Duodenal mucosa (tissue), 2 donors: ENCODE results near the gene TMEM232.

Experiments
- H3K27ac ChIP-seq: one replicate; pipeline ENCODE4 v1.7.0; 2013; ENCODE audit warnings: low read depth, low read length
- H3K27me3 ChIP-seq, 2 donors: one replicate each; pipeline ENCODE4 v1.7.0; 2013; ENCODE audit warnings: low read length in 2 of 2, control low read depth in 1 of 2; ENCODE audit not compliant: insufficient read depth in 2 of 2, control insufficient read depth in 1 of 2
- H3K36me3 ChIP-seq, 2 donors: one replicate each; pipeline ENCODE4 v1.7.0; 2013; ENCODE audit warnings: low read length in 2 of 2, control low read depth in 1 of 2; ENCODE audit not compliant: insufficient read depth in 2 of 2, control insufficient read depth in 1 of 2
- H3K4me1 ChIP-seq, 2 donors: one replicate each; pipeline ENCODE4 v1.7.0; 2013; ENCODE audit warnings: low read length in 2 of 2, control low read depth in 1 of 2; ENCODE audit not compliant: insufficient read depth in 2 of 2, control insufficient read depth in 1 of 2
- H3K4me3 ChIP-seq, 2 donors: one replicate each; pipeline ENCODE4 v1.7.0; 2013; ENCODE audit warnings: low read length in 2 of 2, low read depth in 1 of 2
- H3K9ac ChIP-seq, 2 donors: one replicate each; pipeline ENCODE4 v1.7.0; 2013; ENCODE audit warnings: low read length in 2 of 2, low read depth in 1 of 2
- H3K9me3 ChIP-seq, 2 donors: one replicate each; pipeline ENCODE4 v1.7.0; 2013; ENCODE audit warnings: low read length in 2 of 2, control low read depth in 1 of 2; ENCODE audit not compliant: control insufficient read depth in 1 of 2

Gene TMEM232

GRCh38 chr5:110441035-110441434 lies 285.4 kb downstream of the TMEM232 start:
- H3K27me3 ChIP-seq, result no peaks in the 10 kb centered on the region
- H3K9ac ChIP-seq, result no peak overlapping the region
- no peaks in the 10 kb centered on the region for H3K4me1 ChIP-seq
- no peak overlapping the region for H3K27ac ChIP-seq
- H3K9me3 ChIP-seq, result peaks cover 0 to 4% of the 10 kb centered on the region in 2 donors
- no peak overlapping the region for H3K4me3 ChIP-seq
- H3K36me3 ChIP-seq, result no peaks in the 10 kb centered on the region

DNA sequence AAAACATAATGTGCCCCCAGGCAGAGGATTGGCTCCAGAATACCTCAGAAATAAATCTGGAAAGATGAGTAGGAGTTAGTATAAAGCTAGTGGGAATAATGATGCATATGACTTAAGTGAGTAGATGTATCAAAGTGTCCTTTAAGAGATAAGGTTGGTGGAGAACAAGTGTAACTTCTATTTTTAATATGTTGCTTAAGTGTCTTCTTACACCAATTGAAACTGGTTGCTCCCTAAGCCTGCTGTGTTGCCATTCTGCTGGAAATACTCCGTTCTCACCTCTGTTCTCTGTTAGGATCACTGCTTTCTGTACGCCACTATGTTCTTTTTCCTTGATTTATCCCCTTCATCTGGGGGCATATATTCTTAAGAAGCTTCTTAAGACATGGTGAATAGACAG lies 286.4 kb downstream of the TMEM232 start:
- no peak overlapping the region for H3K4me3 ChIP-seq
- no peak overlapping the region for H3K27ac ChIP-seq
- no peak overlapping the region for H3K9ac ChIP-seq
- no peaks in the 10 kb centered on the region for H3K27me3 ChIP-seq
- no peaks in the 10 kb centered on the region for H3K36me3 ChIP-seq
- no peaks in the 10 kb centered on the region for H3K4me1 ChIP-seq
- peaks cover 0 to 4% of the 10 kb centered on the region in 2 donors for H3K9me3 ChIP-seq

- Histone ChIP-seq H3K9me3 (peaks cover 0 to 4% of the 10 kb centered on the region in 2 donors), H3K27me3 (no peaks in the 10 kb centered on the region), H3K27ac (no peak overlapping the region), H3K4me1 (no peaks in the 10 kb centered on the region), H3K9ac (no peak overlapping the region), H3K4me3 (no peak overlapping the region), H3K36me3 (no peaks in the 10 kb centered on the region)
Observed at GRCh38 chr5:110439296-110439695, 287.2 kb downstream of the TMEM232 start.

- H3K4me1 ChIP-seq, result no peaks in the 10 kb centered on the region
- H3K4me3 ChIP-seq, result no peak overlapping the region
- peaks cover 0 to 4% of the 10 kb centered on the region in 2 donors for H3K9me3 ChIP-seq
- no peak overlapping the region for H3K27ac ChIP-seq
- H3K27me3 ChIP-seq, result no peaks in the 10 kb centered on the region
- no peaks in the 10 kb centered on the region for H3K36me3 ChIP-seq
- H3K9ac ChIP-seq, result no peak overlapping the region
Observed at GRCh38 chr5:110435207-110435606, 291.3 kb downstream of the TMEM232 start.

DNA sequence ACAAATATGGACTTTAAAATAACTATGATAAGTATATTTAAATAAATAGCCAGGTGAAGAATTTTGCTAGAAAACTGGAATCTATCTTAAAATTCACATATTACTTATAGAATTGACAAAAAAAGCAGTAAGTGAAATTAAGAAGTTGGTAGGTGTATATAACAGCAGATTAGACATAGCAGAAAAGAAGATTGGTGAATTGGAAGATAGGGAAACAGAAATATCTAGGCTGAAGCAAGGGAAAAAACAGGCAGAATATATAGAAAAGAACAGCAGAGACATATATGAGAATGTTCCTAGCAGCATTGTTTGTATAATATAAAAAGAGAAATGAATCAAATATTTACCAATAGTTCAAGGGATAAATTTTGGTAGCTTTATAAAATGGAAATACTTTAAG lies 294.9 kb downstream of the TMEM232 start:
- Histone ChIP-seq H3K27ac (no peak overlapping the region), H3K9ac (no peak overlapping the region), H3K9me3 (peaks cover 0 to 3% of the 10 kb centered on the region in 2 donors), H3K4me1 (no peaks in the 10 kb centered on the region), H3K36me3 (no peaks in the 10 kb centered on the region), H3K27me3 (no peaks in the 10 kb centered on the region), H3K4me3 (no peak overlapping the region)

DNA sequence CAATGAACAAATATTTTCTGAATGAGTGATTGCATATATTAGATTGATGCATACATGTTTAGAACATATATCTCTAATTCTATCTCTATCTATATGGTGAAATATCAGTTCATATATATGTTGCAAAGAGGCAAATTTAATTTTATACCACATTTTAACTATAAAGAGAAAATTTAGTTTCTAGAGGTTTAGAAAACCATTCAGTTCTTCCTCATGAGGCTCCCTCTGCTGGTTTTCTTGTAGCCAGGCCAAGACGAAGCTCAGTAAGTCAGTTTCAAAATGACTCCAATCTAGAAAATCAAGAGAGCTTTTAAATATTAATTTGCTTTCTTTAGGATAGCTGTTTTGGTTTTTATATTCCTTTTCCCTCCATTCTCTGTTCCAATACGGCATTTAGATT lies 312.1 kb downstream of the TMEM232 start:
- no peak overlapping the region for H3K27ac ChIP-seq
- H3K36me3 ChIP-seq, result no peaks in the 10 kb centered on the region
- H3K27me3 ChIP-seq, result no peaks in the 10 kb centered on the region
- no peaks in the 10 kb centered on the region for H3K9me3 ChIP-seq
- no peak overlapping the region for H3K9ac ChIP-seq
- no peaks in the 10 kb centered on the region for H3K4me1 ChIP-seq
- no peak overlapping the region for H3K4me3 ChIP-seq

DNA sequence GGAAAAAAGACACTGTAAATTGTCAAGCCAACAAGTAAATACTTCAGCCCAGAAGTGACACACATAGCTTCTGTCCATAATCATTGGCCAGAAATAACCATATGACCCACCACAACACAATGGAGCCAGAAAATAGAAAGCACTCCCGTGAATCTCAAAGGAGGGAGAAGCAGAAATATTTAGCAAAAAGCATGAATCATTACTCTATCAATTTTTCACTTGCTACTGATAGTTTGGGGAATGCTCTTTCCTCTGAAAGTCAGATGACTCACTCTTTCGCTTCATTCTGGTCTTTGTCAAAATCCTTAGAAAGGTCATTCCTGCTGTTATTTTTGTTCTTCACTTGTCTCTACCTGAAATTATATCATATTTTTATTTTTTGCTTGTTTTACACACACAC lies 312.6 kb downstream of the TMEM232 start:
- no peak overlapping the region for H3K27ac ChIP-seq
- no peaks in the 10 kb centered on the region for H3K9me3 ChIP-seq
- H3K4me1 ChIP-seq, result no peaks in the 10 kb centered on the region
- no peak overlapping the region for H3K9ac ChIP-seq
- H3K36me3 ChIP-seq, result no peaks in the 10 kb centered on the region
- H3K27me3 ChIP-seq, result no peaks in the 10 kb centered on the region
- no peak overlapping the region for H3K4me3 ChIP-seq

DNA sequence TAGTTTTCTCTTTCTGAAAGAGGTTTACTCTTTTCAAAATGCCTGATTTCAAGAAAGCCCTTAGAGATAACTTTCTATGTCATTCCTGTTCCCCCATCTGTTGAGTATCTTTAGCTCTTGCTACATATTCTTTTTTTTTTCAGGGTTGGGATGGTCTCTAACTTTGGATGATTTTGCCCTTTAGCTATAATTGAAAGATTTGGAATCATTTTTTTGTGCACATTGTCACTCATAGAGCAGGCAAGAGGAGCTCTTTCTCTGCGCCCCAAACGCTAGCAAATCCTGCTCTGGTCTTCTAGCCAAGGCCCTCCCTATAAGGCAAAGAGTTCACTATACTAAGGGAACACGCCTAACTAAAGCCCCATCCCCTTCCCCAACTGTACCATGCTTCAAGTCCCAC lies 316.9 kb downstream of the TMEM232 start:
- Histone ChIP-seq H3K4me1 (no peaks in the 10 kb centered on the region), H3K9ac (no peak overlapping the region), H3K36me3 (no peaks in the 10 kb centered on the region), H3K27me3 (no peaks in the 10 kb centered on the region), H3K4me3 (no peak overlapping the region), H3K27ac (no peak overlapping the region), H3K9me3 (no peaks in the 10 kb centered on the region)

GRCh38 chr5:110402562-110402961 lies 323.9 kb downstream of the TMEM232 start:
- Histone ChIP-seq H3K4me1 (no peaks in the 10 kb centered on the region), H3K9ac (no peak overlapping the region), H3K27ac (no peak overlapping the region), H3K27me3 (no peaks in the 10 kb centered on the region), H3K9me3 (no peaks in the 10 kb centered on the region), H3K36me3 (no peaks in the 10 kb centered on the region), H3K4me3 (no peak overlapping the region)

DNA sequence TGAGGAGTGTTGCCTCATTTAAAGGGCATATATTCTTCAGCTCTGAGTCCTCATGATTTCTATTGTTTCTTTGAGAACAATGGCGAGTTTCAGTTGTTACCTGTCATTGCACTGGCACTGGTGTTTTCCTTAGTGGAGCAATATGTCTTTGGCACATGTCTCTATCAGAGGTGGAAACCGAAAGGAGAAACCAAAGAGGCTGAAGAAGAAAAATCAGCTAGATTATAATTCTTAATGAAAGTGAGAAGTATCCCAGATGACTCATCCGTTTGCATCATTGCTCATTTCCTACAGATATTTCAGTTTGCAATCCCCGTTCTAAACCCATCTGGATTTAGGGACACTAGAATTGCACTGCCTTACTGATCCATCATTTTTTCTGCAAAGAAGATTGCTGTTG lies 324.6 kb downstream of the TMEM232 start:
- no peaks in the 10 kb centered on the region for H3K9me3 ChIP-seq
- H3K4me3 ChIP-seq, result no peak overlapping the region
- H3K36me3 ChIP-seq, result no peaks in the 10 kb centered on the region
- no peak overlapping the region for H3K27ac ChIP-seq
- H3K27me3 ChIP-seq, result no peaks in the 10 kb centered on the region
- no peak overlapping the region for H3K9ac ChIP-seq
- H3K4me1 ChIP-seq, result no peaks in the 10 kb centered on the region

- no peaks in the 10 kb centered on the region for H3K36me3 ChIP-seq
- H3K27ac ChIP-seq, result no peak overlapping the region
- H3K9me3 ChIP-seq, result no peaks in the 10 kb centered on the region
- no peak overlapping the region for H3K9ac ChIP-seq
- no peak overlapping the region for H3K4me3 ChIP-seq
- no peaks in the 10 kb centered on the region for H3K27me3 ChIP-seq
- no peaks in the 10 kb centered on the region for H3K4me1 ChIP-seq
Observed at GRCh38 chr5:110398951-110399350, 327.5 kb downstream of the TMEM232 start.
